ENCODE data around the gene SPTBN5. TPM values are rescaled to one million over a fixed set of nuclear protein-coding genes. Genes with fewer than 3 reads are reported as not detected.
A peak's percentile ranks its signal among the peaks of the same experiment; 100 is the strongest.

Gene SPTBN5
- total and polyA plus RNA-seq, 12 donors, result under 0.01 to 6.8 (median 0.55) TPM

DNA sequence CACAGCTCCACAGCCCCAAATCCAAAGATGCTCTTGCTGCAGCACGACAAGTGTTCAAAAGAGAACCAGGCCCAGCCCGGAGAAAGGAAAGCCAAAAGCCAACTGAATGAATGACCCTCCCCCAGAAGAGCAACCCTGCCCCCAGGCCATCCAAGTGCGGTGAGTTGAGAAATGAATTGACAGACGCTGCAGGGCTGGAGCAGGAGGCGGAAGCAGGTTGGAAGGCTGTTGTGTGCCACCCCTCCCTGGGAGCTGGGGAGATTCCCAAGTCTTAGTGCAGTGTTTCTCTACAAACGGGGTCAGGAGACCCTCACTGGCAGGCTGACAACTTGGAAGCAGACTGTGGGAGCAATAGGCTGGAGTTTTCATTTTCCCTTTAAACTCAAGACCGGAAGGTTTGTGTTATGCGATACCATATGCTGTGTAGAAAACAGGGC lies 3.5 kb upstream of the SPTBN5 start:
- peaks cover 12 to 18% of the 10 kb centered on the region in 2 donors for H3K4me1 ChIP-seq (replicated peaks in 1 of 2)
- H3K27me3 ChIP-seq, result no peaks in the 10 kb centered on the region
- intact Hi-C loops (cut with DNase I), result no loop called here
- H3K9me3 ChIP-seq (replicated peaks in 1 of 3), result no peaks in the 10 kb centered on the region
- DNase-seq, result no peak
- H3K4me3 ChIP-seq, result no peak overlapping the region
- WGBS, 4 donors, result 84 to 87% (median 86%) methylated on average over 8 of the region's 8 CpGs
- H3K36me3 ChIP-seq (replicated peaks in 1 of 2), result peaks cover 0 to 8% of the 10 kb centered on the region in 2 donors
- H3K27ac ChIP-seq, result no peak overlapping the region
- TF ChIP-seq, protein P1, sequence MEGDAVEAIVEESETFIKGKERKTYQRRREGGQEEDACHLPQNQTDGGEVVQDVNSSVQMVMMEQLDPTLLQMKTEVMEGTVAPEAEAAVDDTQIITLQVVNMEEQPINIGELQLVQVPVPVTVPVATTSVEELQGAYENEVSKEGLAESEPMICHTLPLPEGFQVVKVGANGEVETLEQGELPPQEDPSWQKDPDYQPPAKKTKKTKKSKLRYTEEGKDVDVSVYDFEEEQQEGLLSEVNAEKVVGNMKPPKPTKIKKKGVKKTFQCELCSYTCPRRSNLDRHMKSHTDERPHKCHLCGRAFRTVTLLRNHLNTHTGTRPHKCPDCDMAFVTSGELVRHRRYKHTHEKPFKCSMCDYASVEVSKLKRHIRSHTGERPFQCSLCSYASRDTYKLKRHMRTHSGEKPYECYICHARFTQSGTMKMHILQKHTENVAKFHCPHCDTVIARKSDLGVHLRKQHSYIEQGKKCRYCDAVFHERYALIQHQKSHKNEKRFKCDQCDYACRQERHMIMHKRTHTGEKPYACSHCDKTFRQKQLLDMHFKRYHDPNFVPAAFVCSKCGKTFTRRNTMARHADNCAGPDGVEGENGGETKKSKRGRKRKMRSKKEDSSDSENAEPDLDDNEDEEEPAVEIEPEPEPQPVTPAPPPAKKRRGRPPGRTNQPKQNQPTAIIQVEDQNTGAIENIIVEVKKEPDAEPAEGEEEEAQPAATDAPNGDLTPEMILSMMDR (IDR thresholded peaks at IDR 0.05), result no peak
- no peak for TF ChIP-seq POLR2A (IDR thresholded peaks at IDR 0.05)

DNA sequence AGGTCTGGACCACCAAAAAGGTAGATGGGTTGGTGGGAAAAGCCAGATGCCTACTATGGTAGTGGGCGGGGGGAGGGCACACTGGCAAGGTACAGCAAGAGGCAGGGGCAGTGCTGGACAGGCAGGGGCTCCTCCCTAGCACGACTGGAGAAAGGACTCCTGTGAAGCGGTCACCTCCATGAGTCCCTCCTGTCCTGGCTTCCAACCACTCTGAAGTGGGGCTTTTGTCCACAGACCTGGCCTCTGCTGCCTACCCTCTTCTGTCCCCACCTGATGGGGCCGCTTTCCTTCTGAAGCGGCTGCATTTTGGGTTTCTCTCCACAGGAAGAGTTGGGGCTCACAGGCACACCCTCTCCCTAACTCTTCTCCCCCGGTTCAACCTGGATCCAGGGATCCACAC lies 2.7 kb upstream of the SPTBN5 start:
- 88 to 96% (median 91%) methylated on average over 5 to 6 of the region's 6 CpGs for WGBS, 4 donors

DNA sequence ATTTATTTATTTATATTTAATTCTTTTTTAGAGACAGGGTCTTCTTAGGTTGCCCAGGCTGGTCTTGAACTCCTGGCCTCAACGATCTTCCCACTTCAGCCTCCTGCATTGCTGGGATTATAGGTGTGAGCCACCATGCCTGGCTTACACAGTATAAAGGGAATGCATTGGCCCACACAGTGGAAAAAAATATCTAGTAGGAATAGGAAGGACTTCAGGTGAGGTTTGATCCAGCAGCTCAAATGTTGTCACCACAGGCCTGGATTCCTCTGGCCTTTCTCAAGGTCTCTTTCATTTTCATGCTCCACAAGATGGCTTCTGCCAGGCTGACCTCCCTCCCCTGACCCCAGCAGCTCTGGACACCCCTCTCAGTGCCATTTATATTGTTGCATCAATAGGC lies 2.1 kb upstream of the SPTBN5 start:
- no peak for TF ChIP-seq POLR2A (IDR thresholded peaks at IDR 0.05)
- TF ChIP-seq, protein P1 (IDR thresholded peaks at IDR 0.05), result no peak
- WGBS, 4 donors, result 91 to 100% (median 96%) methylated on average over 1 of the region's 1 CpG
- Histone ChIP-seq H3K4me3 (no peak overlapping the region), H3K27me3 (no peaks in the 10 kb centered on the region), H3K36me3 (replicated peaks in 1 of 2) (peaks cover 0 to 6% of the 10 kb centered on the region in 2 donors), H3K4me1 (replicated peaks in 1 of 2) (peaks cover 12 to 18% of the 10 kb centered on the region in 2 donors), H3K9me3 (replicated peaks in 1 of 3) (no peaks in the 10 kb centered on the region), H3K27ac (no peak overlapping the region)
- intact Hi-C loops (cut with DNase I), result no loop called here
- no peak for DNase-seq

More for the DNA sequence above, 2.7 kb upstream of the SPTBN5 start:
- no peak overlapping the region for H3K4me3 ChIP-seq
- no peaks in the 10 kb centered on the region for H3K27me3 ChIP-seq
- intact Hi-C loops (cut with DNase I), result no loop called here
- DNase-seq, result no peak
- no peaks in the 10 kb centered on the region for H3K9me3 ChIP-seq (replicated peaks in 1 of 3)
- peaks cover 0 to 8% of the 10 kb centered on the region in 2 donors for H3K36me3 ChIP-seq (replicated peaks in 1 of 2)
- H3K27ac ChIP-seq, result no peak overlapping the region
- peaks cover 12 to 18% of the 10 kb centered on the region in 2 donors for H3K4me1 ChIP-seq (replicated peaks in 1 of 2)
- TF ChIP-seq, protein P1 (IDR thresholded peaks at IDR 0.05), result no peak
- TF ChIP-seq POLR2A (IDR thresholded peaks at IDR 0.05), result no peak

DNA sequence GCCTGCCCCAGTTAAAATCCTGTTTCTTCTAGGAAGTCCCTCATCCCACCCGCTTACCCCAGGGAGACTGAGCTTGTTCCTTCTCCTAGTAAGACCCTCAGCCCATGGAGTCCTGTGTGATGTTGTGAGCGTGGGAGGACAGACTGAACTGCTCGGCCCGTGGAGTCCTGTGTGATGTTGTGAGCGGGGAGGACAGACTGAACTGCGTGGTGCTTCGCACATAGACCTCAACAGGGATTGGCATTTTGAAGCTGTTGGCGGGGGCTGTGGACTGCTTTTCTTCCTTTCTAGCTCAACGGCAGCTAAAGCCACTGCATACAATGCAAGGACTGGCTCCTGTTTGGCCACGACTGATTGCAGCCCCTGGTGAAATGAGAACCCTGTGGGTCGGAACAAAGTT lies 1.6 kb upstream of the SPTBN5 start:
- TF ChIP-seq, protein P1 (IDR thresholded peaks at IDR 0.05), result no peak
- TF ChIP-seq POLR2A (IDR thresholded peaks at IDR 0.05), result no peak
- 95 to 97% (median 96%) methylated on average over 10 to 11 of the region's 11 CpGs for WGBS, 4 donors
- Histone ChIP-seq H3K27ac (peak overlapping the region in 3 of 5 donors; percentile 50 to 78 (median 52)), H3K4me1 (replicated peaks in 1 of 2) (peaks cover 12 to 18% of the 10 kb centered on the region in 2 donors), H3K27me3 (no peaks in the 10 kb centered on the region), H3K4me3 (no peak overlapping the region), H3K9me3 (replicated peaks in 1 of 3) (no peaks in the 10 kb centered on the region), H3K36me3 (replicated peaks in 1 of 2) (peaks cover 0 to 1% of the 10 kb centered on the region in 2 donors)
- intact Hi-C loops (cut with DNase I), result no loop called here
- no peak for DNase-seq
